Astrocyte of the hippocampus (primary cell): ENCODE data around the gene LAPTM4A.
A peak's percentile ranks its signal among the peaks of the same experiment; 100 is the strongest.
"Not testable (repeated sequence)": the region's sequence is repeated elsewhere in the genome, so short reads cannot be mapped to it uniquely, and the experiment has no call there.

Source experiments
- DNase-seq: peaks from one replicate; pipeline ENCODE4 v3.0.0; 2011; ENCODE audit warnings: low read depth, low spot score

LAPTM4A gene

DNA sequence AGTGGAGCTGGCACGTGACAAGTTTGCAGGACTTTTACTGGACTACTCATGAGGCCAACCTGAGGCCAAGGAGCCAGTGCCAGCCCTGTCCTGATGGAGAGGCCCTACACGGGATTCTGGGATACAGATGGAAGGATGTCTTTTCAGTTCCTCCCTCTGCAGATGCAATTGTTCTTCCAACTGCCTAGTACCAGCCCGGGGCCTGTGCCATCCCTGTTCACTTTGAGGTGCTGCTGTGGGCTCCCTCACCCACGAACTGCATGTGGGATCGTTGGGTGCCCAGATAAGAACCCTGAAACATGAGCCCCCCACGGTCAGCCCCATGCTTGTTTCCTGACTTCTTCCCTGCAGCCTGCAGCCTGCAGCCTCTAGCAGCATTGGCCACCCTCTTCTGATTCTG, 25.3 kb upstream of the LAPTM4A start:
- no peak for DNase-seq

DNA sequence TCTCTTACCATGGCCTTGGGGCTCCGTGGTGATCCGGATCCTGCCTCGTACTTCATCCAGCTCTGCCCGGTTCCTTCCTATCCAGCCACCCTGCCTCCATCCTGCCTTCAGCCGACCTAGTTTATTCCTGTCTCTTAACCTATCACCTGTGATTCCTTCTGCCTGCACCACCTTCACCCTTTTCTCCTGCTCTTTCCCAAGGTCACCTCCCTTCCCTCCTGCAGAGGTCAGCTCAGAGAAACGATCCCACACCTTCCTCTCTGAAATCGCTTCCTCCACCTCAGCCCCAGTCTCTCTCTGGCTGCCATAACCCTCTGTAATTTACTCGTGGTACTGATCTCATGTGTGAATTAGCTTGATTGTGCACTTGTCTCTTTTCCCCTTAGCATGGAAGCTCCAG, 23.5 kb upstream of the LAPTM4A start:
- DNase-seq: no peak

DNA sequence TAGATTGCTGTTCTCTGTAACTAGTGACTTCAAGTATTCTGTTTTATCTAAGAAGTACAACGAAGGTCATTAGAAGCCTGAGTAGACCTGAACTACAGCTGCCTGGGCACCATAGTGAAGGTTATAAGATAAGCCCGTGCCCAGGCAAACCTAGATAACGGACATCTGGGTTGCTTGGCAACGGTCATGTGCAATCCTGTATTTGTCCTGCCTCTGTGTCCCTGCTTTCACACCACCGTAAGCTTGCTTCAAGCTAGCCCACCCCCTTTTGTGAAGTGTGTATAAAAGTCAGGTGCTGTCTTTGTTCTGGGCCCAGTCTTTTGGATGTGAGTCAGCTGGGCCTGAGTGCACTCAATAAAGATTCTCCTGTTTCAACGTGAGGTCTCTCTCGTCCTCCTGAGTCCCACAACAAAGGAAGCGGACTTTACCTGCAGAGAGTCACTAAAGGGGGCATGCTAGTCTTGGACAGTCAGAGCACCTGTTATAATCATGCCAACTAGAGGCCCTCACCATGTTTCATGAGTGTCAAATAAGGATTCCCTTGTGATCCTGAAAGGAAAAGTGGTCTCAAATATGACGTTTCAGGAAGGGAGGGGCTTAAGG, 22.7 kb upstream of the LAPTM4A start:
- not testable (repeated sequence) for DNase-seq

DNA sequence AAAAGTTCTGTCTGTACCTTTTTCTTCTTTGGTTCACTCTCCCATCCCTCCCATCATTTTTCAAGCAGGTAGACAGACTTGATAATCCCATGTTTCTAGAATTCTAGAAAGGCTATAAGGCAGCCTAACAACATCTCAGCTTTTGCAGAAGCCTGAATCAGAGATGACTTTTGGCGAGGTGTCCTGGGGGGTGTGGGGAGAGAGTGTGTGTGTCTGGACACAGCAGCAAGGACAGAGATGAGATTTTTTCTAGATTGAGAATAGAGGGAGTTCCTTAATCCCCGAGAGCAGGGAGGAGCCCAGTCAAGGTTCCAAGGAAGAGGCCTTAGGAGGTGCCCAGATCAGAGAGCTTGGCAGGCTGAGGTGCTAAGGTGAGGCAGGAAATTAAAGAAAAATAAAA, 22.0 kb upstream of the LAPTM4A start:
- no peak for DNase-seq

DNA sequence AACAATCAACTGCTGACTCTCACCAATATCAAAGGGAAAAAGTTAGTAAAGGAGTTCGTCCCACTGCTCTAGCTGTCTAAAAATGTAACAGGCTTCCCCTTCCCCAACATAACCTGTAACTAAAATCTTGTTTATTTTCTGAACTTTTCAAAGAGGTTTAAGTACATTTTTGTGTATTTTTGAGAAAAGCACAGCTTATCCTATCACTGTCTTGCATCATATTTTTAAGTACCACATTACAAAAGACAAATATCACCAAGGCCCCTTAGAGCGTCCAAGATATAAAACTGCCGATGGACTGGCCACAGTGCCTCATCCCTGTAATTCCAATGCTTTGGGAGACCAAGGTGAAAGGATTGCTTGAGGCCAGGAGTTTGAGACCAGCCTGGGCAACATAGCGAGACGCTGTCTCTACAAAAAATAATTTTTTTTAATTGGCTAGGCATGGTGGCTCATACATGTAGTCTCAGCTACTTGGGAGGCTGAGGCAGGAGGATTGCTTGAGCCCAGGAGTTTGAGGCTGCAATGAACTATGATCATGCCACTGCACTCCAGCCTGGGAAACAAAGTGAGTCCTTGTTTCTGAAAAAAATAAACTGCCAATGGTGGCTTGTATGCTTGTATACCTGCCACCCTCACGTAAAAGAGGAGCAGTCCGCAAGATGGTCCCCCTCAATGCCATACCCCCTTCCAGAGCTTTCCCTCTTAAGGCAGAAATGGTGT, 21.2 kb upstream of the LAPTM4A start:
- DNase-seq: no peak

DNA sequence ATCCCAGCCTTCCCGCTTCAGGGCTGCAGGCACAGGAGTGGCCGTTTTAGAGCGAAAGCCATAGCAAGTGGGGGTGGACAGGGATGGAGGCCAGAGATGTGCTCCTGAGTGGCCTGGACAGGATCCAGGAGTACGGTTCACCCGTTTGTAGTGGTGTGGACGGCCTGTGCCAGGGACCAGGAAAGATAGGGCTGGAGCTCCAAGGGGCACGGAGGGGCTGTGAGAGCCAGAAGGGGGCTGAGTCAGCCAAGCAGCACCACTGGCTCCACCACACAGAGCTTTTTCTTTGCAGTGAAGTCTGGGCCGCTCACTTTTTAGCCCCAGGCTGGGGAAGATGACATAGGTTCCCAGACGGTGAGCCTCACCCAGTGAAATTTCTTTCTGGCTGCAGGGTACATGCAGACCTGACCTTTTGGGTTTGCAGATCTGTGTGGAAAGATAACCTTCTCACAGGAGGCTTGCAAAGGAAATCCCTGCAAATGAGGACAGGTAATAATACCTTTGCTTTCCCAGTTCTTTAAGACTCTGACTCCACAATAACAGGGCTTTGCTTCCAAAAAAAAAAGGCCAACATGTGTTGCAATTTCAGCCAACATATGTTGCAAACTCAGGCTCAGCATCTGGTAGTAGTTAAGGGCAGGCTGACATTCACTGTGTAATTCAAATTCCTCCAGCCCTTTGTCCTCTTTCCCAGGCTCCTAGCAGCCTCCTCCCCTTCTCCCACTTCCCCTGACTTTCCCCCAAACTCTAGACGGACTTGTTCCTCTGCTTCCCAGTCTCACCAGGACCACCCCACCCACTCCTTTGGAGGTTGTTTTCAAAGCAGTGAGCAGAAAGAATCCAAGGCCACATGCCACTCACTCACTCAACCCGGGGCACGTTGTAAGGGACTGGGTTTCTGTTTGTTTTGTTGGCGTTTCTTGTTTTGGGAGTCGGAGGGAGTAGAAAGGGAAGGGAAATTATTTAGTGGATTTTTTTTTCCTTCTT, 20.3 kb upstream of the LAPTM4A start:
- peak; percentile 66 for DNase-seq

DNA sequence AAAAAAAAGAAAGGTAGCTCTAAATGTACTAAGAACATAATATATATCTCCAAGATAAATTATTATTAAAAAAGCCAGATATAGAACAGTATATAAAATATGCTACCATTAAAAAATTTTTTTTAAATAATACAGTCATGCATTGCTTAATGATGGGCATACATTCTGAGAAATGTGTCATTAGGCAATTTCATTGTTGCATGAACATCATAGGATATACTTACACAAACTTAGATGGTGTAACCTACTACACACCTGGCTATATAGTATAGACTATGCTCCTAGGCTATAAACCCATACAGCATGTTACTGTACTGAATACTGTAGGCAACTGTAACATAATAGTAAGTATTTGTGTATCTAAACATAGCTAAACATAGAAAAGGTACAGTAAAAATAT, 18.3 kb upstream of the LAPTM4A start:
- no peak for DNase-seq

DNA sequence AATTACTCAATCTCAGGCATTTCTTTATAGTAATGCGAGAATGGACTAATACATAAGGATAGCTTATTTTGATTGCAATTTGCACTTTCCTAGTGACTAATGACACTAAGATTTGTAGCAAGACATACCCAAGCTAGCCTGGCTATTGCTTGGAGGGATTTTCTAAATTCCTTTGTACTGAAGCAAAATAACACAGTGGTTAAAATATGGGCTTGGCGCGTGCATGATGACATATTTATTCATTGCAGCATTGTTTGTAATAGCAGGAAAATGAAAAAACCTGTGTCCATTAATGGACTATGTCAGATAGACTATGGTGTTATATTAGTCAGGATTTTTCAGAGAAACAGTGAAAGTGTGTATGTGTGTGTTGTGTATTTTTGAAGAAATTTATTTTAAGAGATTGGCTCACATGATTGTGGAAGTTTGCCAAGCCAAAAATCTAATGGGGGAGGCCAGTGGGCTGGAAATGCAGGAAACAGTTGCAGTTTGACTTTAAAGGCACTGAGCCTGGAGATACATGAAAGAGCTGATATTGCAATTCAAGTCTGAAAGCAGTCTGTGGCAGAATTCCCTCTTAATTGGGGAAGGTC, 16.7 kb upstream of the LAPTM4A start:
- peak; percentile 85 for DNase-seq

DNA sequence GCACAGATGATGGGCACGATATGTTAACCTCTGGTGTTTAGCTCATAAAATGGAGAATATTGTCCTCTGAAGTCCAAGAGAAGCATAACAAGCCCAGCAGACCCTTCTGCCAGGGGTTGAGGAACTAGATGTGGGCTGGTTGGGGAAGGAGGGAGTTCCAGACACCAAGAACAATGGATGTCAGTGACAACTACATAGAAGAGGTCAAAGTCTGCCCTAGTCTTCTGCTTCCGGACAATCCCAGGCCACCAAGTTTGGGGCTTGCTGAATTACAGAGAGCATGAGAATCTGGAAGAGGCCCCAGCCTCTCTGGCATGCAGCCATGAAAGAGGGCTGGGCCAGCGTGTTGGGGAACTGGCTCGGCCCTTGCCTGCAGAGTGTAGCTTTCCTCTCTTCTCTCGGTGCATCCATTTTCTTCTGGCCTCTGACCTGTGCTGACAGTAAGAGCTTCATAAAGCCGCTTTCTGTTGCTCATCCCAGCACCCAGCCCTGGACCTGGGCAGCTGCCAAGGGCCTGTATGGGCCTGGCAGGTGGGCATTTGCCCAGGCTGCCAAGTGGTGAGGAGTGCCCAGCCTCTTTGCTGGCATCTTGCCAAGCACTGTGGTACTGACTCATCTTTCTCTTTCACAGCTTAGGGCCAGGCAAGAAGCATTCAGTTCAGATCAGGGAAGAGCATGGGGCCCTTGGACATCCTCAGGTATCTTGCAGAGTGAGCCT, 14.6 kb upstream of the LAPTM4A start:
- DNase-seq: peak; percentile 84

DNA sequence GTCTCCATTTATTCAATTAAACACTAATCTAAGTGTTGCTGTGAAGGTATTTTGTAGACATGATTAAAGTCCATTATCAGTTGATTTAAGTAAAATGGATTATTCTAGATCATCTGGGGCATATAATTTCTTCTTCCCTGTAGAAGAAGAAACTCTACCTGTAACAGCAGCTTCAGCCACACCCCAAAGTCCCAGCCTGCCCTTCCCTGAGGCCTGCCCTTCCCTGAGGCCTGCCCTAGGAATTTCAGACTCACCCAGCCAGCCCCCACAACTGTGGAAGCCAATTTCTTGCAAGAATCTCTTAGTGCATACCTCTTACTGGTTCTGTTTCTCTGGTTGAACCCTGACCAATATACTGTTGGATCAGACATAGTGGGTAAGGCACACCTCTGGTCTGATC, 13.4 kb upstream of the LAPTM4A start:
- no peak for DNase-seq

DNA sequence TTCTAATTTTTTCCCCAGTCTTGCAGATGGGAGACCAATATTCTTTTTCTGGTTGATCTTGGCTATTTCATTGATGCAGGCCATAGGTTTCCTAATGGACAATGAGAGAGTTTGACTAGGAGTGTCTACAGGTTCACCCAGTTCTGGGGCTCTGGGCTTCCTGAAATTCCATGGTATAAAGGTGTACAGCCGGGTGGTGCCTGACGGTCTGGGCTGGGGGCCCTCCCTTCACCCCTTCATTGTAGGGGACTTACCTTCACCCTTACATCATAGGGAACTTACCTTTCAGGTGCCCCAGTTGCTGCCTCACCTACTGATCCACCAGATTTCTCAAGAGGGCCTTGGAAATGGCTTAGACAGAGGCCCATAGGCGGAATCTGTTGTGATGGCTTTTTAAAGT, 13.0 kb upstream of the LAPTM4A start:
- DNase-seq: no peak

DNA sequence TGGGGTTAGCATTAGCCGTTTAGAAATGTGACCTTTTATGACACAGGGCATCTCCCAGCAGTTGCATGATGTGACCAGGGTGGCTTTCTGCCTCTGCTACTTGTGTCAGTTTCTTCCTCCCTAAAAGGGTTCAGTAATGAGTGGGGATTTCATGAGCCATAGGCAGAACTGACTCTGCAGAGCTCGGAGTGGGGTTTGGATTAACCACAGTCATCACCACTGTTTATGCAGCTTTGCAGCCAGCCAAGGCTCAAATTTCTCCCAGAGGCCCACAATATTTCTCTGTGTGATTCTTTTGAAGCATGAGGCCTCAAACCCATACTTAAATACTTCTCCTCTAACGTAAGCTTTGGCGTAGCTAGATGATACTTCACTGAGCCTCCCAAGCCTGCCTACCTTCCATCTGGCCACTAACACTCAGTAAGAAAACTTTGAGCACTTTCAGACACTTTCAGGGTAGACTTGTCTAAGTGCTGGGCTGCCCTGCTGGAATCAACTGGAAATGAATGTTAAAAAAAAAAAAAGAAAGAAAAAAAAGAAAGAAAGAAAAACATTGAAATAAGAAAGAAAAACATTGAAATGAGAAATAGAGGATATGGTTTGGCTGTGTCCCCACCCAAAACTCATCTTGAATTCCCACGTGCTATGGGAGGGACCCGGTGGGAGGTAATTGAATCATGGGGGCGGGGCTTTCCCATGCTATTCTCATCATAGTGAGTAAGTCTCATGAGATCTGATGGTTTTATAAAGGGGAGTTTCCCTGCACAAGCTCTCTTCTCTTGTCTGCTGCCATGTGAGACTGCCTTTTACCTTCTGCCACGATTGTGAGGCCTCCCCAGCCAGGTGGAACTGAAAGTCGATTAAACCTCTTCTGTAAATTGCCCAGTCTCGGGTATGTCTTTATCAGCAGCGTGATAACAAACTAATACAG, 11.5 kb upstream of the LAPTM4A start:
- DNase-seq: peak; percentile 90

DNA sequence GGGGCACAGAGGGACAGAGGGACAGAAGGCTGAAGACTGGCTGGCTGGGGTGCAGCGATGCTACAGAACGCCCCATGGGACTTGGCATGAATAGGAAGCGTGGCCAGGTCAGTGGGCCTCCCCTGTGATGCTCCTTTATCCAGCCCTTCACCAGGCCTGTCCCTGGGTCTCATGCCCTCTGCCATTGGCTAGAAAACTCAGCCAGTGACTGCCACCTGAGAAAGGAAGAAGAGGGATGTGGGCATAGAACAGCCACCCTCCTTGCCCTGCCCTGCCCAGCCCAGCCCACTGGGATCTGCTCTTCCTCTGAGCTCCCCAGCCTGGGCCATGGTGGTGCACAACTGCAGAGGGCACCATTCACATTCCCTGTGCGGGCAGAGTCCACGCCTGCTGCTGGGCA, 10.5 kb upstream of the LAPTM4A start:
- DNase-seq: no peak

DNA sequence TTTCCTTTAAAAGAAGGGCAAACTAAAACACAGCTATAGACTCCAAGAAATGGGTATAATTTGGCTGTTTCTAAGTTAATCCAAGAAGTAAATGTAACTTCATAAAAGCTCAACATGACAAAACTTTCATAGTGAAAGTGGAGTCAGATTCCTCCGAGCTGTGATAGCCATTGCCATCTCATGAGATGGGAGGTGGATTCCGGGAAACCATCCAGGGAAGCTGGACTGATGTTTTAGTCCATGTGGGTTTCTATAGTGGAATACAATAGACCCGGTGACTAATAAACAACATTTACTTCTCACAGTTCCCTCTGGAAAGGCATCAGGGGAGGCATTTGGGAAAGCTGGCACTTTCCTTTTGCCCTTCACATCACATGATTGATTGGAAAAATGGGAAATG, 10.0 kb upstream of the LAPTM4A start:
- peak; percentile 68 for DNase-seq

DNA sequence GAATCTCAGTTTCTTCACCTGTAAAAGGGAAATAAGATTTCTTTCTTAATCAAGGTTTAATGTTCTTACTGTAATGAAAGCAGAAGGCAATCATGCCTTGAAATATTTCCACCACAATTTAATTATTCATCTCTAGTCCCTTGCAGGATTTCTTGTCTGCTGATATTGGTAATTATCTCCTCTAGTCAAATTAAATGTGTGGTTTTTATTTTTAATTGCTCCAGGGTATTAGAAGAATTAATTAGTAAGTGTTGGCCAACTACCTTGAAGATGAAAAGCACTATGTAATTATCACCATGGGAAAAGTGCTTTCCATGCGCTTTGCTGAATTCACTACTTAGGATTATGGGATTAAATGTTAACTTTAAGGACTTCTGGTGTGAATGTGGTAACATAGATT, 8.7 kb upstream of the LAPTM4A start:
- DNase-seq: no peak

DNA sequence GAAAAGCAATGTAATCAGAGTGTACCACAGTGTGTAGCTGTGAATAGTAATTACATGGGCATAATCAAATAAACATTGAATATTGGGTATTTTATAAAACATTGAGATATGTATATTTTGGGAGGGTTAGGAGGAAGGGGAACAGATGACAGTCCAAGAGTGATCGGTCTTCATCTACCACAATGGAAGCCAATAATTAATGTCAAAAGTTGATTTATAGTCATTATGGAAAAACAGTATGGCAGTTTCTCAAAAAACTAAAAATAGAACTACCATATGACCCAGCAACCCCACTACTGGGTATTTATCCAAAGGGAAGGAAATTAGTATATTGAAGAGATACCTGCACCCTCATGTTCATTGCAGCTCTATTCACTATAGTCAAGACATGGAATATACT, 5.8 kb upstream of the LAPTM4A start:
- DNase-seq: no peak

DNA sequence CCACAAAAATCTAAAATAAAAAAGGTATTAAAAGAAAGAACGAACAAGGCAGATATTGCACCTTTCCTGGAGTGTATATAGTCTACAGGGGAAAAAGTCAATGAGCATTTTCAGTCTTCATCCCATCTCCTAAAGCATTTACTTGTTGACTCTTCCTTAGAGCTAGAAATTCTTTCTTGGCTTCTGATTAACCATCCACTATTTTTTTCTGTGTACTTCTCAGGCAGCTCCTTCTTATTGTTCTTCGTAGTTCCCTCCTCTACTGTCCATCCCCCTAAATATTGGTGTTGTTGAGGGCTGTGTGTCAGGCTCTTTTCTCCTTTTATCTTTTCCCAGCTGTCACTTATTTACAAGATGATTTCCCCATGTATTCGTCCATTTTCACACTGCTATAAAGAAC, 3.5 kb upstream of the LAPTM4A start:
- no peak for DNase-seq

DNA sequence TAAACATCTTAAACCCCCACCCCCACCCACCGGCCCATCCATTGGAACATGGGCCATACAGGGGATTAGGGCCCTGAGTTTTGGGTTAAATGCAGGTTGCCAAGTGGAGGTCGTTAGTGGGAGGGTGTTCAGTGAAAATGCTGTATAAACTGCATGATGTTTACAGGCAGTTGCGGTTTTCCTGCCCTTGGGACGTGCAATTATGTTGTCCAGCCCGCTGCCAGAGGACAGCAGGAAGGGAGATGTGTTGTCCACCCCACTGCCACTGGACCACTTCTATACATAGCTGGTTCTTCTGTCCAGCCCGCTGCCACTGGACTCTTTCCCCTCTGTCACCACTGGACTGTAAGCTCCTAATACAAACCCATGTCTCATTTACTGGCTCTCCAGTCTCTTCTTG, 2.7 kb upstream of the LAPTM4A start:
- DNase-seq: no peak

DNA sequence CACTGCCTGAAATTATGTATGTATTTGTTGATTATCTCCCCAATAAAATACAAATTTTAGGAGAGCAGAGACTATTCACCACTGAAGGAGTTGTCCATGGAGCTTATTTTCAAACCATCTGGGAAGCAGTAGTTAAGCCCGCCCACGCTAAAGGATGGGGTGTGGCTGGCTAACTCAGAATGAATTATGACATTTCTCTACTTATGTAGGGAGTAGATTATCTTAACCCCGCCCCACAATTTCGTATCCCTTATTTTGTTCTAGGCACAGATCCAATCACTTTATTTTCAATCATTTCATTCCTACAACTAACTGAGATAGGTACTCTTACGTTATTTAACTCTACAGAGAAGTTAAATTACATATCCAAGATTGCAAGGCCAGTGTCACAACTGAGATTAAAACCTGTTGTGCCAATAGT, 1.4 kb upstream of the LAPTM4A start:
- peak; percentile 54 for DNase-seq

DNA sequence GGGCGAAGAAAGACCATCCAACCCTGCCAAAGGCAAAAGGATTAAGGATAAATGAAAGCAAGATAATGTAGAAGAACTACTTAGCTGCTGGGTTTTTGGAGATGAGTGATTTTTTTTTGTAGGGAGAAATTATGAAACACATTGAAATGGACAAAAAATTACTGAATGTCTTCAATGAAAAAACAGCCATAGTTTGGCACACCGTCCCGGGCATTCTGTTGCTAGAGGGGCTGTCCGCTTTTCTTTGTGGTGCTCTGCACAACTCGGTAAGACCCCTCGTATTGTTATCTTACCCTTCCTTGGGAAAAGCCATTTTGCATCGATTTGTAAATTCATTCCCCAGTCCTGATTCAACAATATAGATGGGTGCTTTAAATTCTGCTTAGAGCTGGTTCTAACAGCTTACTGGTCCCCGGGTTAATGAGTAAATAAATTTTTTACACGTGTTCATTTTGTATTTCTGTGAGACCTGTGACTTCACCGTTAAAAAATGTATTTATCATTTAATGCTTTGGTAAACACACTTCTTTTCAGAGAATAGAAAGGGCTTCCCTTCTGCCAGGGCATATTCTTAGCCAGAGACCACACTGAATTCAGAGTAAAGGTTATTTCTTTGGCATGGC, 912 bp upstream of the LAPTM4A start:
- peak; percentile 39 for DNase-seq
